Parathyroid adenoma (tissue), 2 donors: ENCODE data around the gene TMUB1.

Experiments used
- H2AFZ ChIP-seq: fragments of 300-600 bp; sonication (generic); one replicate; pipeline ENCODE4 v1.7.0; 2017; ENCODE audit warnings: antibody characterized with exemption, mild to moderate bottlenecking
- H3K27ac ChIP-seq: fragments of 300-600 bp; sonication (generic); one replicate; pipeline ENCODE4 v1.7.0; 2017
- H3K27me3 ChIP-seq: fragments of 300-600 bp; sonication (generic); one replicate; pipeline ENCODE4 v1.7.0; 2017; ENCODE audit warnings: low read length; ENCODE audit not compliant: control insufficient read depth, insufficient read depth
- H3K36me3 ChIP-seq: fragments of 300-600 bp; sonication (generic); one replicate; pipeline ENCODE4 v1.7.0; 2017; ENCODE audit warnings: low read length; ENCODE audit not compliant: control insufficient read depth, insufficient read depth
- H3K4me1 ChIP-seq: fragments of 300-600 bp; sonication (generic); one replicate; pipeline ENCODE4 v1.7.0; 2017; ENCODE audit warnings: control low read depth
- H3K4me2 ChIP-seq: fragments of 300-600 bp; sonication (generic); one replicate; pipeline ENCODE4 v1.7.0; 2017; ENCODE audit warnings: low read length
- H3K4me3 ChIP-seq: fragments of 300-600 bp; sonication (generic); one replicate; pipeline ENCODE4 v1.7.0; 2017; ENCODE audit warnings: low read depth, low read length
- H3K79me2 ChIP-seq: fragments of 300-600 bp; sonication (generic); one replicate; pipeline ENCODE4 v1.7.0; 2017; ENCODE audit warnings: control low read depth
- H3K9ac ChIP-seq: fragments of 300-600 bp; sonication (generic); one replicate; pipeline ENCODE4 v1.7.0; 2017; ENCODE audit warnings: mild to moderate bottlenecking
- H3K9me3 ChIP-seq: fragments of 300-600 bp; sonication (generic); one replicate; pipeline ENCODE4 v1.7.0; 2017; ENCODE audit warnings: low read length; ENCODE audit not compliant: control insufficient read depth
- CTCF ChIP-seq: fragments of 300-600 bp; sonication (generic); IDR thresholded peaks from one replicate; pipeline ENCODE4 v1.7.0; 2017; ENCODE audit warnings: antibody characterized with exemption, mild to moderate bottlenecking
- donor health status: primary hyperparathyroidism.

Gene TMUB1

GRCh38 chr7:151086802-151087244 lies 3.5 kb upstream of the TMUB1 start:
- H3K4me1 ChIP-seq: peaks cover 43% of the 10 kb centered on the region
- TF ChIP-seq CTCF: no peak
- peak overlapping the region; percentile 78 for H3K4me3 ChIP-seq

GRCh38 chr7:151085691-151086620 lies 2.7 kb upstream of the TMUB1 start, which contains the start of gene AGAP3:
TSS of gene AGAP3 (plus strand) at chr7:151086475. CDS start at chr7:151086742, 267 bp downstream.
- no peaks in the 10 kb centered on the region for H3K36me3 ChIP-seq
- TF ChIP-seq CTCF: no peak
- H3K27me3 ChIP-seq: no peaks in the 10 kb centered on the region
- peak within 1 kb of the TSS; percentile 87 for H3K27ac ChIP-seq
- H3K4me3 ChIP-seq: peak within 1 kb of the TSS; percentile 78
- peaks cover 44% of the 10 kb centered on the region for H3K4me1 ChIP-seq
- peaks cover 33% of the 10 kb centered on the region for H3K79me2 ChIP-seq
- peak within 1 kb of the TSS; percentile 71 for H2AFZ ChIP-seq
- H3K4me2 ChIP-seq: peak within 1 kb of the TSS; percentile 97
- H3K9me3 ChIP-seq: no peaks in the 10 kb centered on the region
- H3K9ac ChIP-seq: peak within 1 kb of the TSS; percentile 82

More at GRCh38 chr7:151086802-151087244, 3.5 kb upstream of the TMUB1 start:
- no peaks in the 10 kb centered on the region for H3K27me3 ChIP-seq
- H3K9ac ChIP-seq: peak overlapping the region; percentile 82
- peak overlapping the region; percentile 97 for H3K4me2 ChIP-seq
- H2AFZ ChIP-seq: peak overlapping the region; percentile 65
- H3K27ac ChIP-seq: peak overlapping the region; percentile 87
- no peaks in the 10 kb centered on the region for H3K9me3 ChIP-seq
- peaks cover 42% of the 10 kb centered on the region for H3K79me2 ChIP-seq
- no peaks in the 10 kb centered on the region for H3K36me3 ChIP-seq

GRCh38 chr7:151085329-151085690 lies 2.0 kb upstream of the TMUB1 start:
- Histone ChIP-seq H2AFZ (peak overlapping the region; percentile 71), H3K4me3 (peak overlapping the region; percentile 62), H3K9me3 (no peaks in the 10 kb centered on the region), H3K4me2 (peak overlapping the region; percentile 66), H3K79me2 (peaks cover 29% of the 10 kb centered on the region), H3K36me3 (no peaks in the 10 kb centered on the region), H3K27me3 (no peaks in the 10 kb centered on the region), H3K4me1 (peaks cover 44% of the 10 kb centered on the region), H3K9ac (no peak overlapping the region), H3K27ac (peak overlapping the region; percentile 81)
- TF ChIP-seq CTCF: no peak

- peak overlapping the region; percentile 96 for H3K4me2 ChIP-seq
- H3K36me3 ChIP-seq: no peaks in the 10 kb centered on the region
- H3K27me3 ChIP-seq: no peaks in the 10 kb centered on the region
- peak overlapping the region; percentile 88 for H3K4me3 ChIP-seq
- TF ChIP-seq CTCF: no peak
- H3K9me3 ChIP-seq: no peaks in the 10 kb centered on the region
- H2AFZ ChIP-seq: peak overlapping the region; percentile 77
- H3K9ac ChIP-seq: no peak overlapping the region
- H3K79me2 ChIP-seq: peaks cover 23% of the 10 kb centered on the region
- H3K4me1 ChIP-seq: peaks cover 43% of the 10 kb centered on the region
- H3K27ac ChIP-seq: no peak overlapping the region
Measured at GRCh38 chr7:151083824-151084160, 499 bp upstream of the TMUB1 start.
